DLD1 (cell line): ENCODE data around the gene ENGASE.

Experiments
- in situ Hi-C: cut with HindIII; loops from 2 replicates; pipeline ENCODE4 v1.10.0; 2017; ENCODE audit warnings: low sequenced_read_pairs

ENGASE gene

GRCh38 chr17:79036596-79036995 is 38.0 kb upstream of the ENGASE start:
- in situ Hi-C loops, result loop anchor here (25.0 kb wide), 1 partner anchor 326 kb away; no protein-coding TSS in a partner anchor

- in situ Hi-C loops, result loop anchor here (25.0 kb wide), 1 partner anchor 324 kb away; no protein-coding TSS in a partner anchor
These were observed 36.0 kb upstream of the ENGASE start for GRCh38 chr17:79038545-79039135.

- in situ Hi-C loops, result loop anchor here (25.0 kb wide), 1 partner anchor 323 kb away; no protein-coding TSS in a partner anchor
These were observed 35.5 kb upstream of the ENGASE start for GRCh38 chr17:79039171-79039570.

- in situ Hi-C loops, result loop anchor here (25.0 kb wide), 1 partner anchor 322 kb away; no protein-coding TSS in a partner anchor
These were observed 34.7 kb upstream of the ENGASE start for GRCh38 chr17:79039886-79040285.

GRCh38 chr17:79041041-79041570 is 33.5 kb upstream of the ENGASE start:
- in situ Hi-C loops, result loop anchor here (25.0 kb wide), 1 partner anchor 321 kb away; no protein-coding TSS in a partner anchor

- in situ Hi-C loops, result loop anchor here (25.0 kb wide), 1 partner anchor 320 kb away; no protein-coding TSS in a partner anchor
These were observed 32.8 kb upstream of the ENGASE start for GRCh38 chr17:79041723-79042420.

- in situ Hi-C loops, result loop anchor here (25.0 kb wide), 1 partner anchor 320 kb away; no protein-coding TSS in a partner anchor
These were observed 32.0 kb upstream of the ENGASE start for GRCh38 chr17:79042421-79043190.

GRCh38 chr17:79043191-79043930 is 31.3 kb upstream of the ENGASE start:
- in situ Hi-C loops, result loop anchor here (25.0 kb wide), 1 partner anchor 319 kb away; no protein-coding TSS in a partner anchor

- in situ Hi-C loops, result loop anchor here (25.0 kb wide), 1 partner anchor 318 kb away; no protein-coding TSS in a partner anchor
These were observed 30.7 kb upstream of the ENGASE start for GRCh38 chr17:79043931-79044320.

- in situ Hi-C loops, result loop anchor here (25.0 kb wide), 1 partner anchor 318 kb away; no protein-coding TSS in a partner anchor
These were observed 30.2 kb upstream of the ENGASE start for GRCh38 chr17:79044462-79044861.

- in situ Hi-C loops, result loop anchor here (25.0 kb wide), 1 partner anchor 317 kb away; no protein-coding TSS in a partner anchor
These were observed 29.5 kb upstream of the ENGASE start for GRCh38 chr17:79045001-79045729.

- in situ Hi-C loops, result loop anchor here (25.0 kb wide), 1 partner anchor 316 kb away; no protein-coding TSS in a partner anchor
These were observed 28.8 kb upstream of the ENGASE start for GRCh38 chr17:79045842-79046196.

- in situ Hi-C loops, result loop anchor here (25.0 kb wide), 1 partner anchor 316 kb away; no protein-coding TSS in a partner anchor
These were observed 28.3 kb upstream of the ENGASE start for GRCh38 chr17:79046197-79046915.

GRCh38 chr17:79046916-79047280 is 27.7 kb upstream of the ENGASE start:
- in situ Hi-C loops, result loop anchor here (25.0 kb wide), 1 partner anchor 315 kb away; no protein-coding TSS in a partner anchor

- in situ Hi-C loops, result loop anchor here (25.0 kb wide), 1 partner anchor 315 kb away; no protein-coding TSS in a partner anchor
These were observed 27.2 kb upstream of the ENGASE start for GRCh38 chr17:79047291-79047920.

GRCh38 chr17:79047923-79048825 is 26.4 kb upstream of the ENGASE start:
- in situ Hi-C loops, result loop anchor here (25.0 kb wide), 1 partner anchor 314 kb away; no protein-coding TSS in a partner anchor
